Naive thymus-derived CD4-positive, alpha-beta T cell (primary cell): ENCODE data around the gene SLC2A4. TPM values are rescaled to one million over a fixed set of nuclear protein-coding genes. Genes with fewer than 3 reads are reported as not detected.

Experiments
- ATAC-seq: fragments of 150-1000 bp; cut with Tn5 transposase; 2 replicates; pipeline ENCODE4 v1.10.0; 2021; ENCODE audit warnings: mild to moderate bottlenecking, moderate library complexity
- CTCF ChIA-PET: fragments of 350-600 bp; sonication (Branson Sonifier 250); formaldehyde crosslinking; loops from one replicate; lab custom pipeline; 2021; ENCODE audit warnings: antibody characterized with exemption; lab: Charles Lee
- POLR2A ChIA-PET: fragments of 350-600 bp; sonication (Branson Sonifier 250); formaldehyde crosslinking; loops from one replicate; lab custom pipeline; 2021; ENCODE audit warnings: antibody characterized with exemption, inconsistent platforms; lab: Charles Lee
- DNase-seq, 9 donors: peaks; one replicate each; pipeline versions ENCODE4 v3.0.0 to v3.0.0-alpha.2; 2020 to 2022; ENCODE audit warnings: mixed read lengths in 1 of 9
- H3K27ac ChIP-seq: one replicate; pipeline ENCODE4 v1.7.0; 2013; ENCODE audit warnings: mild to moderate bottlenecking, low read depth, low read length, moderate library complexity
- H3K27me3 ChIP-seq, 2 donors: one replicate each; pipeline ENCODE4 v1.7.0; 2013; ENCODE audit warnings: low read length in 2 of 2, mild to moderate bottlenecking in 2 of 2, moderate library complexity in 2 of 2; ENCODE audit not compliant: control insufficient read depth in 2 of 2, insufficient read depth in 2 of 2
- H3K36me3 ChIP-seq, 3 experiments: 1 replicate in 2 of 3; 2 replicates in 1 of 3; pipeline ENCODE4 v1.7.0; 2013; ENCODE audit warnings: low read length in 3 of 3, mild to moderate bottlenecking in 3 of 3, moderate library complexity in 1 of 3; ENCODE audit not compliant: insufficient read depth in 3 of 3, control insufficient read depth in 2 of 3
- H3K4me1 ChIP-seq, 2 donors: one replicate each; pipeline ENCODE4 v1.7.0; 2013; ENCODE audit warnings: low read length in 2 of 2, mild to moderate bottlenecking in 2 of 2, moderate library complexity in 1 of 2; ENCODE audit not compliant: control insufficient read depth in 2 of 2, insufficient read depth in 2 of 2
- H3K4me3 ChIP-seq: 2 replicates; pipeline ENCODE4 v1.7.0; 2013; ENCODE audit warnings: mild to moderate bottlenecking, low read length
- H3K9me3 ChIP-seq, 3 experiments: 1 replicate in 2 of 3; 2 replicates in 1 of 3; pipeline ENCODE4 v1.7.0; 2013; ENCODE audit warnings: low read length in 3 of 3; ENCODE audit not compliant: control insufficient read depth in 2 of 3
- H3K27ac Mint-ChIP-seq, 9 donors: one replicate each; pipeline ENCODE4 v1.8.0; 2020 to 2022; ENCODE audit warnings: mixed read lengths in 9 of 9, mild to moderate bottlenecking in 8 of 9, moderate library complexity in 5 of 9, inconsistent platforms in 2 of 9
- H3K27me3 Mint-ChIP-seq, 5 donors: one replicate each; pipeline ENCODE4 v1.8.0; 2021 to 2022; ENCODE audit warnings: mixed read lengths in 5 of 5, mild to moderate bottlenecking in 1 of 5
- H3K36me3 Mint-ChIP-seq, 5 donors: one replicate each; pipeline ENCODE4 v1.8.0; 2020 to 2022; ENCODE audit warnings: mixed read lengths in 5 of 5, mild to moderate bottlenecking in 3 of 5, inconsistent platforms in 1 of 5
- H3K4me1 Mint-ChIP-seq, 7 donors: one replicate each; pipeline ENCODE4 v1.8.0; 2020 to 2022; ENCODE audit warnings: mixed read lengths in 7 of 7, mild to moderate bottlenecking in 3 of 7, inconsistent platforms in 1 of 7
- H3K4me3 Mint-ChIP-seq, 10 donors: one replicate each; pipeline ENCODE4 v1.8.0; 2020 to 2022; ENCODE audit warnings: mild to moderate bottlenecking in 10 of 10, mixed read lengths in 10 of 10, moderate library complexity in 6 of 10, inconsistent platforms in 2 of 10
- H3K9me3 Mint-ChIP-seq, 11 donors: one replicate each; pipeline ENCODE4 v1.8.0; 2020 to 2022; ENCODE audit warnings: mixed read lengths in 11 of 11, mild to moderate bottlenecking in 4 of 11, inconsistent platforms in 1 of 11, moderate library complexity in 1 of 11
- intact Hi-C, 2 donors: fragments of 100-400 bp; cut with micrococcal nuclease; formaldehyde crosslinking; loops; one replicate each; pipeline ENCODE4 v1.15.1; 2023
- polyA plus RNA-seq, 2 donors: library from polyadenylated mRNA; unstranded; fragments of 300-500 nt; fragmentation: Illumina TruSeq; gene quantifications; one replicate each; pipeline ENCODE4 v1.2.3, GENCODE V29; 2021
- total RNA-seq, 6 experiments: library from RNA in 5 of 6; stranded (reverse) in 5 of 6; gene quantifications; 1 replicate in 5 of 6; 2 replicates in 1 of 6; pipeline ENCODE4 v1.2.3 and lab custom pipeline; 2021 to 2026

SLC2A4 gene
- total and polyA plus RNA-seq, 7 experiments from 2014 or later = not detected

GRCh38 chr17:7312432-7313087 lies 31.0 kb downstream of the SLC2A4 start:
- Mint-ChIP-seq H3K4me3 (peak overlapping the region in 9 of 10 donors; percentile 14 to 89 (median 69)), H3K27me3 (peaks cover 0 to 3% (median 0%) of the 10 kb centered on the region in 5 donors), H3K36me3 (peaks cover 14 to 54% (median 44%) of the 10 kb centered on the region in 5 donors), H3K4me1 (peaks cover 46 to 77% (median 67%) of the 10 kb centered on the region in 7 donors), H3K9me3 (peaks cover 0 to 7% (median 0%) of the 10 kb centered on the region in 11 donors), H3K27ac (peak overlapping the region; percentile 31 to 96 (median 89))
- Histone ChIP-seq H3K27me3 (no peaks in the 10 kb centered on the region), H3K4me3 (no peak overlapping the region), H3K4me1 (peaks cover 39 to 44% of the 10 kb centered on the region in 2 donors), H3K36me3 (peaks cover 37 to 63% (median 45%) of the 10 kb centered on the region in 3 experiments), H3K9me3 (no peaks in the 10 kb centered on the region), H3K27ac (peak overlapping the region; percentile 87)
- DNase-seq = no peak
- intact Hi-C loops = no loop called here
- ChIA-PET POLR2A (interaction anchor here (0.8 to 11.5 kb wide), 6 partner anchors 8 to 82 kb away, joined by 3 to 336 read pairs (median 3); partner anchors contain the start of genes ACAP1, CTDNEP1, NEURL4 and PLSCR3), CTCF (interaction anchor here (1.0 to 1.9 kb wide), 3 partner anchors 17 to 32 kb away, joined by 3 to 7 read pairs (median 4); partner anchors contain the start of genes ACAP1 and NEURL4)
- no peak for ATAC-seq

DNA sequence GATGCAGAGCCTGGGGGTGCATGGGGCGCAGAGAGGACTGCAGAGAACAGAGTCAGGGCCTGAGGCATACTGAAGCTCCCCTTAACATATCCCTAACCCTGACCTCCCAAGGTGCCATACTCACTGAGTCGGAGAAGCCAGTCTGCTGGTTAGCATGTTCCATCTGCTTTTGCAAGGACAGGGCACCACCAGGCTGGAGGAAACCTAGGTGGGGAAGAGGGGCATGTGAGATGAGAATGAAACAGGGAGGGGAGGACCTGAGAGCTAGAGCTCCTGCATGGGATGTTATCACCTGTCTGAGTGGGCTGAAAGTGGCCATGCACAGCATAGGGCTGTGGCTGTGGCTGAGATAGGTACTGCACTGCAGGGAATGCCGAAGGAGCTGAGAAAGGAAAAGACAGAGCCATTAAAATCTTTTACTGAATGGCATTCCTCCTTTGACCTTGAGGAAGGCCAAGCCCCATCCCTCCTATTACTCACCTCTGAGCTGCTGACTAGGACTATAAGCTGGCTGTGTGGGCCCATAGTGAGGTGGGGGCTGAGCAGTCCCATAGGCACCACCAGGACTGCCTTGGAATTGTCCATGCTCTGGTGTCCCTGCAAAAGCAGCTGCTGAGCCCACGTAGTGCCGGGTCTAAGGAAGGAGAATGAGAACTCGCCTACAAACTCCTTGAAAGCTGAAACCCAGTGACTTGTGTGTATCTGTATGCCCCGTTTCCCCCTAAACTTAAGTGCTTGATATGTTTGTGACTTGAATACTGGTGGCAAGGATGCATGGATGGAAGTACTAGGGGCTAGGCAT lies 31.8 kb downstream of the SLC2A4 start:
- no peak overlapping the region for H3K4me3 ChIP-seq
- POLR2A ChIA-PET = interaction anchor here (0.8 to 11.5 kb wide), 8 partner anchors 9 to 71 kb away, joined by 3 to 336 read pairs (median 5); partner anchors contain the start of genes ACAP1, CTDNEP1, NEURL4 and SLC2A4

GRCh38 chr17:7313890-7314718 lies 32.6 kb downstream of the SLC2A4 start:
- POLR2A ChIA-PET = interaction anchor here (0.9 to 11.5 kb wide), 9 partner anchors 10 to 270 kb away, joined by 3 to 336 read pairs (median 5); partner anchors contain the start of genes ACAP1, MPDU1, NEURL4 and SLC2A4
- Histone ChIP-seq H3K4me1 (peaks cover 38 to 43% of the 10 kb centered on the region in 2 donors), H3K4me3 (peak overlapping the region; percentile 85), H3K36me3 (peaks cover 37 to 71% (median 45%) of the 10 kb centered on the region in 3 experiments), H3K27me3 (no peaks in the 10 kb centered on the region), H3K27ac (peak overlapping the region; percentile 87), H3K9me3 (no peaks in the 10 kb centered on the region)
- DNase-seq = no peak
- no peaks in the 10 kb centered on the region for H3K27me3 Mint-ChIP-seq
- intact Hi-C loops = loop anchor here (2.0 kb wide), 2 partner anchors 37 to 91 kb away; partner anchors contain the start of gene TMEM256 (in 1 of the 2)
- peaks cover 14 to 59% (median 36%) of the 10 kb centered on the region in 5 donors for H3K36me3 Mint-ChIP-seq
- no peak for ATAC-seq
- H3K27ac Mint-ChIP-seq = peak overlapping the region; percentile 67 to 96 (median 90)
- H3K4me3 Mint-ChIP-seq = peak overlapping the region; percentile 76 to 96 (median 86)
- CTCF ChIA-PET = interaction anchor here (0.7 to 1.9 kb wide), 4 partner anchors 15 to 132 kb away, joined by 3 to 4 read pairs (median 4); partner anchors contain the start of genes ACAP1 and NEURL4
- peaks cover 0 to 7% (median 0%) of the 10 kb centered on the region in 11 donors for H3K9me3 Mint-ChIP-seq
- H3K4me1 Mint-ChIP-seq = peaks cover 43 to 71% (median 63%) of the 10 kb centered on the region in 7 donors

More for the DNA sequence above, 31.8 kb downstream of the SLC2A4 start:
- intact Hi-C loops = no loop called here
- peak overlapping the region; percentile 87 for H3K27ac ChIP-seq
- H3K4me1 ChIP-seq = peaks cover 39 to 44% of the 10 kb centered on the region in 2 donors
- ATAC-seq (no peak), DNase-seq (no peak)
- H3K27me3 ChIP-seq = no peaks in the 10 kb centered on the region
- no peaks in the 10 kb centered on the region for H3K9me3 ChIP-seq
- peaks cover 46 to 77% (median 68%) of the 10 kb centered on the region in 7 donors for H3K4me1 Mint-ChIP-seq
- H3K4me3 Mint-ChIP-seq = peak overlapping the region; percentile 13 to 96 (median 84)
- peak overlapping the region; percentile 46 to 96 (median 90) for H3K27ac Mint-ChIP-seq
- peaks cover 0 to 7% (median 0%) of the 10 kb centered on the region in 11 donors for H3K9me3 Mint-ChIP-seq
- peaks cover 0 to 3% (median 0%) of the 10 kb centered on the region in 5 donors for H3K27me3 Mint-ChIP-seq
- CTCF ChIA-PET = interaction anchor here (0.7 to 1.9 kb wide), 6 partner anchors 16 to 133 kb away, joined by 3 to 7 read pairs (median 4); partner anchors contain the start of genes ACAP1 and NEURL4
- H3K36me3 Mint-ChIP-seq = peaks cover 14 to 58% (median 44%) of the 10 kb centered on the region in 5 donors
- peaks cover 37 to 66% (median 45%) of the 10 kb centered on the region in 3 experiments for H3K36me3 ChIP-seq

DNA sequence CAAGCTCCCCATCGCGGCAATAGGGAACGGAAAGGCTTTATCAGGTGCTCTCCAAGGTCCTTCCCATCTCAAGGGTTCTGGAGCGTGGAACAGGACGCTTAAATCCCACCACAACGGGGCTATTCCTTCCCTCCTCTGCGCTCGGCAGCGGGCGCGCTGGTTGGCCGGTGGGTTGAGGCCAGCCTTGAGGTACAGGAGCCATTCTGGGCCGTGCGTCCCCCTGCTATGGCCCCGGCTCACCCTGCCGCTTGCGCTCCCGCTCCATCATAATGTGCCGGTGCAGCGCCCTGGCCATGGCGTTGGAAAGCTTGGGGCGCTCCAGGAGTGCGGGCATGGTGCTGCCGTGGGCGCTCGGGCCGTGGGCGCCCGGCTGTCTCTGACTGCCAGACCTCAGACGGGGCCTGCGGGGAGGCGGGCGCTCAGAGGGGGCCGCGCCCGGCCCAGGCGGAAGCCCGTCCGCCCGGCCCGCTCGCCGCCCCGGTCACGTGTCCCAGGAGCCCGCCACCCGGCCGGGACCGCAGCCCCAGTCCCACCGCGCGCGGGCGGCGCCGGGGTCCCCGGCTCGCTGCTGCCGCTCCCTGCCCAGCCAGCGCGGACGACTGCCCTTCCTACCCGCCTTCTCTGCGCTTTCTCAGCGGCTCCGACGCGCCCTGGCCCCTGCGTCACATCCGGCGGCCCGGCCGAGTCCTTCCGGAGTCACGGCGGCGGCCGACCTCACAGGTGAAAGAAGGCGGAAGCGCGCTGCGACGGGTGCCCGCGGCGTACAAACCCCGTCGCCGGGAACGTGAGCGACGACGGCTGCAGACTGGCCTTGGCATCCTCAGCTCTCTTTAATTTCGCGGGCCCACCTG lies 33.4 kb downstream of the SLC2A4 start, which contains the start of gene GPS2:
Gene GPS2 (minus strand): TSS at position 642 of the 851 bp plus-strand sequence. CDS start 308 bp downstream, at position 334.
- Histone ChIP-seq H3K36me3 (peaks cover 32 to 64% (median 38%) of the 10 kb centered on the region in 3 experiments), H3K27me3 (no peaks in the 10 kb centered on the region), H3K4me3 (peak within 1 kb of the TSS; percentile 85), H3K27ac (peak within 1 kb of the TSS; percentile 87), H3K9me3 (no peaks in the 10 kb centered on the region), H3K4me1 (peaks cover 30 to 35% of the 10 kb centered on the region in 2 donors)
- intact Hi-C loops = loop anchor here (1.0 to 2.0 kb wide), 4 partner anchors 8 to 90 kb away; partner anchors contain the start of genes EIF5A (in 2 of the 2), NEURL4 (in 2 of the 2) and TMEM256 (in 1 of the 2)
- DNase-seq (peak; percentile 90 to 95 (median 93)), ATAC-seq (peak; percentile 88)
- Mint-ChIP-seq H3K4me1 (peaks cover 36 to 63% (median 54%) of the 10 kb centered on the region in 7 donors), H3K4me3 (peak within 1 kb of the TSS; percentile 85 to 96 (median 90)), H3K36me3 (peaks cover 14 to 50% (median 27%) of the 10 kb centered on the region in 5 donors), H3K27ac (peak within 1 kb of the TSS; percentile 85 to 97 (median 95)), H3K27me3 (no peaks in the 10 kb centered on the region), H3K9me3 (peaks cover 0 to 7% (median 0%) of the 10 kb centered on the region in 11 donors)
- ChIA-PET CTCF (interaction anchor here (1.1 to 1.9 kb wide), 5 partner anchors 10 to 21 kb away, joined by 3 to 5 read pairs (median 4); partner anchors contain the start of genes ACAP1 and NEURL4), POLR2A (interaction anchor here (0.5 to 11.5 kb wide), 18 partner anchors 10 to 300 kb away, joined by 3 to 336 read pairs (median 3); partner anchors contain the start of genes ACAP1, FXR2, MPDU1 and NEURL4)
